HEK293T (cell line): ENCODE measurements around the gene PHF20.

ENCODE experiments used
- ARNT ChIP-seq: fragments of 450-650 bp; IDR thresholded peaks from 2 replicates; pipeline ENCODE4 v1.6.1; 2017; ENCODE audit warnings: mild to moderate bottlenecking
- BHLHE40 ChIP-seq: fragments of 450-650 bp; IDR thresholded peaks from 2 replicates; pipeline ENCODE4 v1.6.1; 2016; ENCODE audit warnings: mild to moderate bottlenecking, moderate library complexity, borderline replicate concordance
- ELF4 ChIP-seq: fragments of 450-650 bp; IDR thresholded peaks from 2 replicates; pipeline ENCODE4 v1.6.1; 2017; ENCODE audit warnings: antibody characterized with exemption
- FOXK2 ChIP-seq: fragments of 450-650 bp; IDR thresholded peaks from 2 replicates; pipeline ENCODE4 v1.6.1; 2016; ENCODE audit warnings: mild to moderate bottlenecking
- L3MBTL2 ChIP-seq: fragments of 450-650 bp; conservative IDR thresholded peaks from 2 replicates; pipeline ENCODE4 v1.6.1; 2016; ENCODE audit warnings: mild to moderate bottlenecking
- NFRKB ChIP-seq: fragments of 450-650 bp; IDR thresholded peaks from 2 replicates; pipeline ENCODE4 v1.6.1; 2016; ENCODE audit warnings: mild to moderate bottlenecking, moderate library complexity
- SP1 ChIP-seq: fragments of 450-650 bp; IDR thresholded peaks from 2 replicates; pipeline ENCODE4 v1.6.1; 2017
- TARDBP ChIP-seq: fragments of 450-650 bp; IDR thresholded peaks from 2 replicates; pipeline ENCODE4 v1.6.1; 2016

DNA sequence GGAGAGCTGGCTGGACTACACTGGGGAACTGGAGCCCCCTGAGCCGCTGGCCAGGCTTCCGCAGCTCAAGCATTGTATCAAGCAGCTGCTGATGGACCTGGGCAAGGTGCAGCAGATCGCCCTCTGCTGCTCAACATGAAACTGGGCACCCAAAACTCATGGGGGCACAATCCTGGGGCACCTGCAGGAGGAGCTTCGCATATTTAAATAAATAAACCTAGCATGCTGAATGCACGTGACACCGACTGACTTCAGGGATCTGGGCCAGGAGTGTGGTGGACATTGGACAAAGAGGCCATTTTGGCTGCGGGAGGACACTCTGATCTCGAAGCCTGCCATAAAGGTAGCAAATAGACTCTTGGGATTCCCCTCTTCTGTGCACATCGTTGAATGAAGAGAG, 175.7 kb downstream of the PHF20 start:
- TF ChIP-seq FOXK2: no peak
- 0 out of 2 replicates have a peak, but pooled peaks have one; percentile 12 for TF ChIP-seq L3MBTL2
- TF ChIP-seq BHLHE40: no peak
- TF ChIP-seq ELF4: no peak
- TF ChIP-seq NFRKB: no peak
- TF ChIP-seq SP1: no peak
- TF ChIP-seq TARDBP: no peak
- no peak for TF ChIP-seq ARNT
